ENCODE data around the gene PPP6R2. TPM values are rescaled to one million over a fixed set of nuclear protein-coding genes. Genes with fewer than 3 reads are reported as not detected.
A peak's percentile ranks its signal among the peaks of the same experiment; 100 is the strongest.

Gene PPP6R2
- total RNA-seq, 4 donors from 2014 or later: 35.6 to 50.8 (median 45.6) TPM

DNA sequence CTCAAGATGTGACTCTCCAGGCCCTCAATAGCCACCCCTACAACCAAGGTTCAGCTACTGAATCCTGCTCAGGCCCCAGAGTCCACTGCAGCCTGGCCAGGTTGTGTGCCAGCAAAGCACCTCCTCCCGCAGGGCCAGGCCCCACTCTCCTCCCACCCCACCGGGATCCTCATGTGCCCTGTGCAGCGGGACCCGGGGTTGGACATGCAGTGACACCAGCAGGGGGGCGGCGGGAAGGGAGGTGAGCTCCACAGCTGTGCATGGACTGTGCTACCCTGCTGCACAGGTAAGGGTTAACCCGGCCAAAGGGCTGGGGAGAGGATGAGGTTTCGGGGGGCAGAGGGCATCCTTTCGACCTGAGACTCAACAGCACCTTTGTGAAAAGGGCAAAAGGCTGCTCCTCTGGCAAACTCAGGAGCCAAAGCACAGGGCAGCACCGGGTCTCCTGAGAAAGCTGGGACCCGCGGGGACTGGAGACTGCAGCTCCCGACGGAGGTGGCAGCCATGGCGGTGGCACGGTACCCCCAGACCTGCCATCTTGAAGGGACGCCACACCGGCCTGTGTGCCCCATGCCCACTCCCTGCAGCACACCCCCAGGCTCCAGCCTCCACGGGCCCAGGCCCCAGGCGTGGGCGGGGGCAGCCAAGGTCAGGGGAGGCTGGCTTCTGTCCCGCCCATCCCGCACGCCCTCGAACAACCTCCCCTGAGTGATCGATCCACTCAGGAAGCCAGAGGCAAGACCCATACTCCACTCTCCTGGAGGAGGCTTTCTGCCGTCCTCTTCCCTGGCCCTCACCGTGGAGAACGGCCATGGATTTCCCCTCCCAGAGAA, 46.3 kb upstream of the PPP6R2 start:
- WGBS, 2 donors: 49 to 53% methylated on average over 13 to 22 of the region's 29 CpGs
- H3K4me1 ChIP-seq: peaks cover 78 to 100% (median 82%) of the 10 kb centered on the region in 3 donors
- H3K36me3 ChIP-seq: peaks cover 0 to 17% (median 0%) of the 10 kb centered on the region in 3 donors
- no peak overlapping the region for H3K4me3 ChIP-seq
- TF ChIP-seq POLR2A (IDR thresholded peaks at IDR 0.05): no peak
- TF ChIP-seq CTCF (IDR thresholded peaks at IDR 0.05): no peak
- H3K27me3 ChIP-seq: no peaks in the 10 kb centered on the region
- H3K9me3 ChIP-seq: no peaks in the 10 kb centered on the region
- peak overlapping the region; percentile 27 to 97 (median 96) for H3K27ac ChIP-seq
- intact Hi-C loops (cut with DNase I): no loop called here
- no peak for DNase-seq

DNA sequence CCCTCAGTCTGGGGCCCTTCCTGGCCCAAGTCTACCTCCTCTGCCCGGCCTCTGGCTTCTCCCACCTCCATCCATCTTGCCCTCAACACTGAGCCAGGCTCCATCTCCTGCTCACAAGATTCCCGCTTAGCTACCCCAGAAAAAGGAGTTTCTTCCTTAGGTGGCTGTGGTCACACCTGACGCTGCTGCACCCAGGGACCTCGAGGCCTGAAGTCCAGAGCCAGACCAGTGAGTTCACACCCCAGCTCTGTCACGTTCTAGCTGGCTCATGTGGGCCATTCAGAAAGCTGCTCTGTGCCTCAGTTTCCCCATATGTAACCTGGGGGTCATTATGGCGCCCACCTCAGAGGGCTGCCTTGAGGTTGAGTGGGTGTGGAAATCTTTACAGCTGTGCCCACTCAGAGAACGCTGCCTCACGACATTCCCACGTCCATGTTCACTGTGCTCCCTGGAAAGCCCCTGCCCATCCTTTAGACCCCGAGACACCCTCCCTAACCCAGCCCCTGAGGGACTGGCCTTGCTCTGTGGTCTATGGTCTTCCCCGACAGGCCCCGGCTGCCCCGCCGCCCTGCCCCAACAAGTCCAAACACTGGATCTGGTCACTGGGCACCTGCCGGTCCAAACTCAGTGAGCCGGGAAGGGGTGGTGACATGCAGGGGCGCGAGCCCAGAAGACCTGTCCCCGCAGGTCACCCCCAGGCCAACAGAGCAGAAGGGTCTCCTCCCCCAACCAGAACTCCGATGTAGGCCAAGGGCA, 45.4 kb upstream of the PPP6R2 start:
- WGBS, 2 donors: 59 to 75% methylated on average over 4 to 9 of the region's 20 CpGs
- H3K4me1 ChIP-seq: peaks cover 78 to 100% (median 85%) of the 10 kb centered on the region in 3 donors
- intact Hi-C loops (cut with DNase I): no loop called here
- H3K9me3 ChIP-seq: no peaks in the 10 kb centered on the region
- H3K27me3 ChIP-seq: no peaks in the 10 kb centered on the region
- TF ChIP-seq POLR2A (IDR thresholded peaks at IDR 0.05) (no peak), CTCF (IDR thresholded peaks at IDR 0.05) (no peak)
- peak overlapping the region; percentile 27 to 97 (median 96) for H3K27ac ChIP-seq
- H3K4me3 ChIP-seq: no peak overlapping the region
- H3K36me3 ChIP-seq: peaks cover 0 to 16% (median 0%) of the 10 kb centered on the region in 3 donors
- no peak for DNase-seq

GRCh38 chr22:50298266-50298637, 44.9 kb upstream of the PPP6R2 start:
- no peak for DNase-seq
- Histone ChIP-seq H3K4me1 (peaks cover 78 to 100% (median 85%) of the 10 kb centered on the region in 3 donors), H3K36me3 (peaks cover 0 to 16% (median 0%) of the 10 kb centered on the region in 3 donors), H3K27ac (peak overlapping the region in 3 of 4 donors; percentile 94 to 97 (median 97)), H3K27me3 (no peaks in the 10 kb centered on the region), H3K9me3 (no peaks in the 10 kb centered on the region), H3K4me3 (no peak overlapping the region)
- 89 to 100% methylated on average over 2 of the region's 4 CpGs for WGBS, 2 donors
- intact Hi-C loops (cut with DNase I): no loop called here
- TF ChIP-seq POLR2A (IDR thresholded peaks at IDR 0.05): no peak
- no peak for TF ChIP-seq CTCF (IDR thresholded peaks at IDR 0.05)

- Histone ChIP-seq H3K4me3 (peak overlapping the region; percentile 20 to 65 (median 42)), H3K36me3 (peaks cover 0 to 12% (median 0%) of the 10 kb centered on the region in 3 donors), H3K27ac (peak overlapping the region; percentile 94 to 97 (median 96)), H3K4me1 (peaks cover 78 to 100% (median 85%) of the 10 kb centered on the region in 3 donors), H3K9me3 (no peaks in the 10 kb centered on the region), H3K27me3 (no peaks in the 10 kb centered on the region)
- TF ChIP-seq POLR2A (IDR thresholded peaks at IDR 0.05) (no peak), CTCF (IDR thresholded peaks at IDR 0.05) (no peak)
- intact Hi-C loops (cut with DNase I): no loop called here
- no peak for DNase-seq
- 74% methylated on average over 5 of the region's 59 CpGs; no CpG with 5 or more reads in 1 of the 2 donors for WGBS, 2 donors
Observed at GRCh38 chr22:50298937-50299784, 44.0 kb upstream of the PPP6R2 start.
